Tibial artery (tissue), 4 donors: ENCODE data around the gene BMF.

Experiments
- DNase-seq, 2 donors: peaks; one replicate each; pipeline ENCODE4 v3.0.0-alpha.2; 2019
- H3K27ac ChIP-seq, 2 donors: fragments of 200-600 bp; sonication (generic) in 1 of 2; 1 replicate in 1 of 2; 2 replicates in 1 of 2; pipeline ENCODE4 v1.5.1; 2018 to 2019; ENCODE audit warnings: mild to moderate bottlenecking in 1 of 2
- H3K27me3 ChIP-seq, 2 donors: fragments of 200-600 bp; sonication (generic) in 1 of 2; one replicate each; pipeline versions ENCODE4 v1.5.1 to v1.6.0; 2016 to 2019
- H3K36me3 ChIP-seq, 3 donors: fragments of 200-600 bp; sonication (generic) in 2 of 3; one replicate each; pipeline ENCODE4 v1.5.1; 2016 to 2019; ENCODE audit warnings: mild to moderate bottlenecking in 2 of 3
- H3K4me1 ChIP-seq, 4 donors: fragments of 200-600 bp; sonication (generic) in 2 of 4; 1 replicate in 3 of 4; 2 replicates in 1 of 4; pipeline ENCODE4 v1.5.1; 2016 to 2019
- H3K4me3 ChIP-seq, 2 donors: fragments of 200-600 bp; sonication (generic) in 1 of 2; 1 replicate in 1 of 2; 2 replicates in 1 of 2; pipeline ENCODE4 v1.5.1; 2018 to 2019; ENCODE audit warnings: mild to moderate bottlenecking in 2 of 2
- H3K9me3 ChIP-seq, 3 donors: fragments of 200-600 bp; sonication (generic) in 1 of 3; one replicate each; pipeline ENCODE4 v1.5.1; 2016 to 2019
- intact Hi-C: fragments of 100-400 bp; cut with DNase I; formaldehyde crosslinking; loops from one replicate; pipeline ENCODE4 v1.15.0; 2023; ENCODE audit warnings: low total_unique reads
- TF ChIP-seq, protein P1 (sequence below), 2 experiments: fragments of 200-600 bp in 1 of 2; fragments of 450-650 bp in 1 of 2; IDR thresholded peaks; one replicate each; pipeline ENCODE4 v1.5.1; 2017 to 2019; ENCODE audit warnings: antibody characterized with exemption in 2 of 2, mild to moderate bottlenecking in 1 of 2, moderate library complexity in 1 of 2

BMF gene

DNA sequence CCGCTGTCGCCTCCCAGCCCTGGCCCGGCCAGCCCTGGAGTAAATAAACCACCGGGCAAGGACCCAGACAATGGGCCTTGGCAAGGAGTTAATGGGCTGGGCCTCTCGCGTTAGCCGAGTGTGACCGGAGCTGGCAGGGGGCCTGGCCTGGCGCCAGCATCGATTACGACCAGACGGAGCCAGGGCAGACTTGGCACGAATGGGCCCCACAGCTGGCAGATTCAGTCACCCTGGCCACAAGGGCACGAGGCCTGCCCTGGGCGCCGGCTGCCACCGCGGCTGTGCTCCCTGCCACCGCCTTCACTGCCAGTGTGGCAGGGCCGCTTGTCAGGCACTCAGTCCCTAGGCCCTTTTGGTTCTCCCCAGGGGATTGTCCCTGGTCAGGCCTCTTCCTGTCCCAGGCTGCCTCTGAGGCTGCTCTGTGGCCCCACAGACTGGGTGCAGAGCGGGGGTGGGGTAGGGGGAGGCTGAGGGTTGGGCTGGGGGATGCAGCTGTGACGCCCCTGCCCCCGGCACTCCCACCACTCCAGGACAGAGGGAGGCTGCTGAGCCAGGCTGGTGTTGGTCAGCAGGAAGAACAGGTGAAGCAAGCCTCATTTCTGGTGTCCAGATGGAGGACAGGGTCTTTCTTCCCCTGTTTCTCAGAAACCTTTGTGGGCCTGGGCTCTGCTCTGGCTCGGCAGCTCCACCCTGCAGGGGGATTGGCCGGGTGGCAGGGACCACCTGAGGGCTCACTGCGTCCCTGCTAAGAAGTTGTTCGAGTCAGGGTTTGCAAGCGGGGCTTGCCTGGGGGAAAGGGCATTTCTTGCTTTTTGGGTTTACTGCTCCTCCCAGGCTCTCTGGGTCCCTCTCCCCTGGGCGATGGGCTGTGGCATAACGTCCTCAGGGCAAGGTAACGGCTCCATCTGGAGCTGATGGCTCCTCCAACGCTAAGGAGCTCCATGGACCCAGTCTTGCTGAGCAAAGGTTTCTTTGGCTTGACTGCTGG lies 39.2 kb downstream of the BMF start:
- H3K27me3 ChIP-seq: no peaks in the 10 kb centered on the region
- no peaks in the 10 kb centered on the region for H3K9me3 ChIP-seq
- H3K4me1 ChIP-seq: peaks cover 0 to 25% (median 14%) of the 10 kb centered on the region in 4 donors
- peak overlapping the region; percentile 52 to 72 for H3K27ac ChIP-seq
- H3K4me3 ChIP-seq: no peak overlapping the region
- intact Hi-C loops: loop anchor here (2.0 to 10.0 kb wide), 2 partner anchors 35 to 355 kb away; no protein-coding TSS in a partner anchor
- TF ChIP-seq, protein P1, sequence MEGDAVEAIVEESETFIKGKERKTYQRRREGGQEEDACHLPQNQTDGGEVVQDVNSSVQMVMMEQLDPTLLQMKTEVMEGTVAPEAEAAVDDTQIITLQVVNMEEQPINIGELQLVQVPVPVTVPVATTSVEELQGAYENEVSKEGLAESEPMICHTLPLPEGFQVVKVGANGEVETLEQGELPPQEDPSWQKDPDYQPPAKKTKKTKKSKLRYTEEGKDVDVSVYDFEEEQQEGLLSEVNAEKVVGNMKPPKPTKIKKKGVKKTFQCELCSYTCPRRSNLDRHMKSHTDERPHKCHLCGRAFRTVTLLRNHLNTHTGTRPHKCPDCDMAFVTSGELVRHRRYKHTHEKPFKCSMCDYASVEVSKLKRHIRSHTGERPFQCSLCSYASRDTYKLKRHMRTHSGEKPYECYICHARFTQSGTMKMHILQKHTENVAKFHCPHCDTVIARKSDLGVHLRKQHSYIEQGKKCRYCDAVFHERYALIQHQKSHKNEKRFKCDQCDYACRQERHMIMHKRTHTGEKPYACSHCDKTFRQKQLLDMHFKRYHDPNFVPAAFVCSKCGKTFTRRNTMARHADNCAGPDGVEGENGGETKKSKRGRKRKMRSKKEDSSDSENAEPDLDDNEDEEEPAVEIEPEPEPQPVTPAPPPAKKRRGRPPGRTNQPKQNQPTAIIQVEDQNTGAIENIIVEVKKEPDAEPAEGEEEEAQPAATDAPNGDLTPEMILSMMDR (IDR thresholded peaks at IDR 0.05): peak in 1 of 2 experiments; percentile 27
- H3K36me3 ChIP-seq: no peaks in the 10 kb centered on the region
- DNase-seq: peak; percentile 92 to 99

DNA sequence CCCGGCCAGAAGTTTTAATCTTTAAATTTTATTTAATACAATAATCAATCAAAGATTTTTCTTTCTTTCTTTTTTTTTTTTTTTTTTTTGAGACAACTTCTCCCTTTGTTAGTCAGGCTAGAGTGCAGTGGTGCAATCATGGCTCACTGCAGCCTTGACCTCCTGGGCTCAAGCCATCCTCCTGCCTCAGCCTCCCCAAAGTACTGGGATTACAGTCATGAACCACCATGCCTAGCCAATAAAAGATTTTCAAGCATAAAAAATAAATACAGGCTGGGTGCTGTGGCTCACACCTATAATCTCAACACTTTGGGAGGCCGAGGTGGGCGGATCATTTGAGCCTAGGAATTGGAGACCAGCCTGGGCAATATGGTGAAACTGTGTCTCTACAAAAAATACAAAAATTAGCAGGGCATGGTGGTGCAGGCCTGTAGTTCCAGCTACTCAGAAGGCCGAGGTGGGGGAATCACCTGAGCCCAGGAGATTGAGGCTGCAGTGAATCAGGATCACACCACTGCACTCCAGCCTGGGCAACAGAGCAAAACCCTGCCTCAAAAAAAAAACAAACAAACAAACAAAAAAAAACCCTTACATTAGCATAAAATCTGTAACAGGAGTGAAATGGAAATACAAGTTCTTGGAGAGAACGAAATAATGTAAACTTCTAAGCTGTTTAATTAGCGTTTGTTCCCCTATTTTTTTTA lies 40.6 kb downstream of the BMF start:
- TF ChIP-seq, protein P1 (IDR thresholded peaks at IDR 0.05): no peak
- Histone ChIP-seq H3K9me3 (no peaks in the 10 kb centered on the region), H3K4me3 (no peak overlapping the region), H3K4me1 (peaks cover 0 to 31% (median 19%) of the 10 kb centered on the region in 4 donors), H3K36me3 (no peaks in the 10 kb centered on the region), H3K27ac (no peak overlapping the region), H3K27me3 (no peaks in the 10 kb centered on the region)
- intact Hi-C loops: loop anchor here (2.0 to 10.0 kb wide), 2 partner anchors 37 to 357 kb away; no protein-coding TSS in a partner anchor
- no peak for DNase-seq

DNA sequence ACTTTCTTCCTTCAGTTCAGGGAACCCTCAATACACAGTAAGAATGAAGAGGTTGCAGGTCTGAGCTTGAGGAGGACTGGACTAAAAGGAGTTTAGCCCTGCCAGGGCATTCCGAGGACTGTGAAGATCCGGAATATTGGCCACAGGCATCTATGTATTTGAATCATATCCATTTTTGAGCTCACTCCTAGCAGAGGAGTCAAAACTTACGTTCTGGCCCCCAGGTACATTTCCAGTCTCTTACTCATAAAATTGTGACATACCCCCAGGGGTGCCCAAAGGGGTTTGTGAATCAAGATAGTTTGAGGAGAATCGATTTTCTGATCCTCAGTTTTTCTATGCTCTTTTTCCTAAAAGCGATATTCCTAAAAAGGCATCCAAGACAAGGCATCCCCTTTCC lies 42.1 kb downstream of the BMF start:
- no peaks in the 10 kb centered on the region for H3K27me3 ChIP-seq
- H3K4me1 ChIP-seq: peaks cover 0 to 31% (median 19%) of the 10 kb centered on the region in 4 donors
- H3K27ac ChIP-seq: no peak overlapping the region
- TF ChIP-seq, protein P1 (IDR thresholded peaks at IDR 0.05): no peak
- H3K36me3 ChIP-seq: no peaks in the 10 kb centered on the region
- DNase-seq: no peak
- H3K4me3 ChIP-seq: no peak overlapping the region
- no peaks in the 10 kb centered on the region for H3K9me3 ChIP-seq
- intact Hi-C loops: loop anchor here (10.0 kb wide), 1 partner anchor 358 kb away; no protein-coding TSS in a partner anchor

DNA sequence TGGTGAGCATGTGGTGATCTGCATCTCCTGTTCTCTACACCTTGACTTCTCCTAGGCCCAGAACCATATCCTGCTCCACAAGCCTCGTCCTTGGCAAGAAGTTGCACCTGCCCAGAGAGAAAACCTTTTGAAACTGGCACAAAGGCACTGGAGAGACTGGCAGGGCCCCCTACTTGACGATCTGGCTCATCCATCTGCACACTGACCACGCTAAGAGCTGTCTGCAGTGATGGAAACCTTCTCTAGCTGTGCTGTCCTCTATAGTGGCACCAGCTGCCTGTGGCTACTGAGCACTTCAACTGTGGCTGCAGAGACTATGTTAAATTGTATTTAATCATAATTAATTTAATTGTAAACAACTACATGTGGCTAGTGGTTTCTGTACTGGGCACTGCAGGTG lies 43.5 kb downstream of the BMF start:
- H3K27ac ChIP-seq: no peak overlapping the region
- no peak overlapping the region for H3K4me3 ChIP-seq
- H3K4me1 ChIP-seq: peaks cover 0 to 29% (median 18%) of the 10 kb centered on the region in 4 donors
- TF ChIP-seq, protein P1 (IDR thresholded peaks at IDR 0.05): no peak
- DNase-seq: peak in 1 of 2 donors; percentile 29
- intact Hi-C loops: loop anchor here (10.0 kb wide), 1 partner anchor 360 kb away; no protein-coding TSS in a partner anchor
- H3K9me3 ChIP-seq: no peaks in the 10 kb centered on the region
- H3K36me3 ChIP-seq: no peaks in the 10 kb centered on the region
- H3K27me3 ChIP-seq: no peaks in the 10 kb centered on the region

DNA sequence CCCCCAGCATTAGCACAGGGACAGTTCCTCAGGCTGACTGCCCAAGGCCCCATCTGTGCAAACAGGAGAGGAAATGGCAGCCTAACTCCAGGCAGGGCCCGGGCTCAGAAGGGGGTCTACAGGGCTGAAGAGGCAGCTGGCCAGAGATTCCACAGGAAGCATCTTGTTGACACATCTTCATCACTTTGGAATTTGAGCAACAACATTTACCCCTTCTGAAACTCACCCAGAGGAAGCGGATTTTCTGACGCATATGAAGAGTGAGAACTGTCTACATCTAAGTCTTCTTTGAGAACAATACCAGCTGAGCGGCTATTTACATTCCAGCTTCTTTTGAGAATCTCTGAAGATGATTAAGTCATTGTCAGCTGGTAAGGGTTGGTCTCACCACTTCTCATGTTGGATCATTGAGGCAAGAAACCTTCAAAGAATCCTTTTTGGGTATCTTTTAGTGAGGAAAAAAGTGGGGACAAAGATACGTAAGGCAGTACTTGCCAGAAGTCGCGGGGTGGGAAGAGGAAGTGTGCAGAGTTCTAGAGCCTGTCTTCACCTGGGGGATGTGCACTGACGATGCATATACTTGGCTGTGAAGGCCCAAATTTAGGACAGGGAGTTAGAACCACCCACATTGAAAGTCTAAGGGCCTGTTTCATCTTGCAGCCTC lies 44.3 kb downstream of the BMF start:
- TF ChIP-seq, protein P1 (IDR thresholded peaks at IDR 0.05): no peak
- intact Hi-C loops: loop anchor here (10.0 kb wide), 1 partner anchor 360 kb away; no protein-coding TSS in a partner anchor
- DNase-seq: peak in 1 of 2 donors; percentile 55

More for the DNA sequence above, 44.3 kb downstream of the BMF start:
- Histone ChIP-seq H3K27me3 (no peaks in the 10 kb centered on the region), H3K4me3 (no peak overlapping the region), H3K4me1 (peaks cover 0 to 21% (median 11%) of the 10 kb centered on the region in 4 donors), H3K36me3 (no peaks in the 10 kb centered on the region), H3K27ac (no peak overlapping the region), H3K9me3 (no peaks in the 10 kb centered on the region)
